GM18502 (cell line): ENCODE data around the gene ADCY6.

Experiments
- ATAC-seq: cut with Tn5 transposase; IDR thresholded peaks from one replicate; pipeline ENCODE4 v1.9.1; 2021; ENCODE audit warnings: mild to moderate bottlenecking; ENCODE audit not compliant: unreplicated experiment, poor library complexity

The ADCY6 gene

DNA sequence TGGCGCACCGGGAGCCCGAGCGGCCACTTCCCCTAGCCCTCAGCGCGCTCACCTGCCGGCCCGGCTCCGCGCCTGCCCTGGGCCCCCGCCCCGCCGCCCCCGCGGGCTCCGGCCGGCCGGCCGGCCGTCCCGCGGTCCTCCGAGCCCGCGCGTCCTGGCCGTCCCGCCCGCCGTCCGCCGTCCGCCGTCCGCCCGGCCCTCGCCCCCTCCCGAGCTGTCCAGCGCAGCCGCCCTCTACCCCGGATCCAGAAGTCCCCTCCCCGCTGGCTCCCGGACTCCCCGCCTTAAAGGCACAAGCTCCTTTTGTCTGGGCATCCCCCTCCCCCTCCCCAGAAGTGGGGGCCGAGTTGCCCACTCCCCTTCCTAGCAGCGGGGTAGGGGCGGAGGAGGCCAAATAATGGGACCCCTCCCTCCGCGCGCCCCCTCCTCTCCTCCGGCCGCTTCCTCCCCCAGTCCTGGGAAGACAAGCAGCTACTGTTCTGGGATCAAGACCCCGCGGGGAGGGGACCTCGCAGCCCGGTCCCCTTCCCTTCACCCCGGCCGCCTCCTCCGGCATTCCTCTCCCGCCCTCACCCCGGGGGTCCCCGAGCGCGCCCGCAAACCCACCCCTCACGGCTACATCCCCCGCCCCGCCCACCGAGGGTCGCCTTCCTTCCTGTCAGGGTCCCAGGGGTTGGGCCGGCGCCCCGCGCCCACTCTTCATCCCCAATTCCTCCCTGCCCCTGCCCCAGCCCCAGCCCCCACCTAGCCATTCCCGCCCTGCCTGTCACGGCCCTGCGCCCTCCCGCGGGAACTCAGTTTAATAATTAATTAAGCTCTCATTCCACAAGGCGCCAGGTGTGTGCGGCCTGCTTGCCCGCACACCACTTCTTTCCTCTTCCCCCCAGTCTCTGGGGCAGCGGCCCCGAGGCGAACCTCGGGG, at the start of gene ADCY6:
TSS of gene ADCY6 (minus strand) at position 236 of the 922 bp plus-strand sequence. CDS start 5,655 bp downstream, outside the sequence.
- ATAC-seq: no peak

DNA sequence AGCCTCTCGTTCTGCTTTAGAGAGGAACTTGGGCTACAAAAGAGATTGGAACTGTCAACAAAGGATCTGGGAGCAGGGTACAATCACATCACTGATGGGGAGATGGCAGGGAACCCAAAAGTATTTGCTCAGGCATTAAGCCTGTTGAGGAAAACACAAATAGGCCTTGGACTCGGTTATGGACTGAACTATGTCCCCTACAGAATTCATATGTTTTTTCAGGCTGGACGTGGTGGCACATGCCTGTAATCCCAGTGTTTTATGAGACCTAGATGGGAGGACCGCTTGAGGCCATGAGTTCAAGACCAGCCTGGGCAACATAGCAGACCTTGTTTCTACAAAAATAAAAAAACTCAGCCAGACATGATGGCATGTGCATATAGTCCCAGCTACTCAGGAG, 49.2 kb upstream of the ADCY6 start:
- no peak for ATAC-seq

DNA sequence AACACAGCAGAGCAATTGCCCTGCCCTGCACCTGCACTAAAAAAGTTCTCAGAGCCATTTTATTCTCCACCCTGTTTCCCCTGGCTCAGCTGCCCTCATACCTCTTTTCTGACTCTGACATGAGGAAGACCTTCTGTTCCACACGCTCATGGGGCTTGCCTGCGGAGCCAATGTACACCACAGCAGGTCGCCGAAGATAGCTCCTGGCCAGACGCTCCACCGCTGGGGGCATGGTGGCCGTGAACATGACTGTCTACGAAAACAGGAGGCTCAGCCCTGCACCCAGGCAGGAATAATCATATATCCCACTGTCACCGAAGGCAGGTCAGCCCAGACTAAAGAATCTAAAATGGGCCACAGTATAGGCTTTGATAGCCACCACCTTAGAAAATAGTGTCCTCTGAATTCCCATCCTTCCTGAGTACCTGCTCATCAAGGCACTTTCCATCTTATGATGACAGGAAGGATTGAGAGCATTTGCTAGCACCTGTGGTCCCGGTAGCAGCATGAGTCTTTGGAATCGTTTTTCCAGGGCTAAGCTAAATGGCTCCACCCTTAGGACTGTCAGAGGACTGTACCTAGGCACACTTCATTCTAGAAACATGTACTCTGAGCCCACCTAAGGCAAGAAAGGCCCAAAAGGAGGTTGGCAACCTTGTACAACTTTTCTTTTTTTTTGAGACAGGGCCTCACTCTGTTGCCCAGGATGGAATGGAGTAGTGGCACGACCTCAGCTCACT, 43.6 kb upstream of the ADCY6 start:
- no peak for ATAC-seq

DNA sequence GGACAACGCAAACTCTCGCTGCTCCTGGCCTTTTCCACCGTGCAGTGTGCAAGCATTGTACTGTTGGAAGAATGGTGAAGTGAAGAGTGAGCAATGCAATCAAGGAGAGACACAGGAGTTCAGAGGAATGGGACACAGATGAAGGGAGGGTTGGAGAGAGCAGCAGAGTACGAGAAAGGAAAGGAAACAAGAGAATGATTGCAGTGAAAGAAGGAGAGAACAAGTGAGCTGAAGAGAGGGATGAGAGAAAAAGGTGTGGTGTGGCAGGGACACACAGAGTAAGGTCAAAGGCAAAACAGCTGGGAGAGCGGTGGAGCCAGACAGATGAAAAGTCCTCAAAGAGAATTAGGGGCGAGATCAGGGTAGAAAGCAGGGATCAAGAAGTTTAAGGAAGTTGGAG, 42.4 kb upstream of the ADCY6 start:
- ATAC-seq: no peak

DNA sequence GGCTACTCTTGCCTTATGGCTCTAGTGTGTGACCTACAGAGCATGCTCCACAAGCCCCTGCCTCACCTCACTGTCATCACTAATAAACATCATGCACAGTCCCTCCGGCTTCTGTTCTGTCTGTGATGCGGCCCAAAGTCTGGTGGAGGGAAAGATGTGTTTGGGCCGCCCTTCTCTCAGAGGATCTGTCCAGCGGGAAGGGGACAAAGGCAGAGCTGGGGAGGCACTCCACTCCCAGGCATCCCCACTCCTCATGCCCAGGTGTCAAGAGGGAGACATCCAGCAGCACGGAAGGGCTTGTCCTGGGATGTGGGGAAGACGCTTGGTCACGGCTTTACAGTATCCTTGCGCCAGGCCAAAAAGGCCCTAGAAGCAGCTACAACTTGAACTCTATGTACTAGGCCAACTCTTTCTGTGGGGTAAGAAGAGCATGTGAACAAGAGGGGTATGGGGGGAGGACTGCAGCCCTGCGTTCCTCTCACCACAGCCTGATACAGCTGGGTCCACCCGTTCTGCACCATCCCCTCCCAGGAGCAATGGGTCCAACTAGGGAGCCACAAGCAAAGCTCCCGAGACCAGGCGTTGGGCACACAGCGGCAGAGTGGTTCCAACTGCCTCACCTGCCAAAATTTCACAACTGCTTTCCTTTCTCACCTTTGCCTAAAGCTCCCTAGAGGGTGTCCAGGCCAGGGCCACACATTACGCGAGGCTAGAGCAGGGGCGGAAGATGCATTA, 40.1 kb upstream of the ADCY6 start:
- no peak for ATAC-seq

DNA sequence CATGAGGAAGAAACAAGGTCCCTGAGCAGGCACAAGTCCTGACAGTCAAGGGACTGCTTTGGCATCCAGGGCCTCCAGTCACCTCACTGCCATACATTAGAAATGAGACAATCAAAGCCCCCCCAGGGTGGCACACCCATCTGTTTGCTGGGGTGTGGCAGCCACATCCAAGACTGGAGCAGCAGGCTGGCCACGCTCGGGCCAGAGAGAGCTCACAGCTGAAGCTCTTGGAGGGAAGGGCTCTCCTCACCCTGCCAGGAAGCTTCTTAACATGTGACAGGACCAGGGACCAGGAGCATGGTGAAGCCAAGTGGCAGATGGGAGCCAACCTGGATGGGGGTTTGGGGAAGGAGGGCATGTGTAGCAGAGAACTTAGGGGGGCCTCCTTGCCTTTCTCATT, 39.4 kb upstream of the ADCY6 start:
- no peak for ATAC-seq

DNA sequence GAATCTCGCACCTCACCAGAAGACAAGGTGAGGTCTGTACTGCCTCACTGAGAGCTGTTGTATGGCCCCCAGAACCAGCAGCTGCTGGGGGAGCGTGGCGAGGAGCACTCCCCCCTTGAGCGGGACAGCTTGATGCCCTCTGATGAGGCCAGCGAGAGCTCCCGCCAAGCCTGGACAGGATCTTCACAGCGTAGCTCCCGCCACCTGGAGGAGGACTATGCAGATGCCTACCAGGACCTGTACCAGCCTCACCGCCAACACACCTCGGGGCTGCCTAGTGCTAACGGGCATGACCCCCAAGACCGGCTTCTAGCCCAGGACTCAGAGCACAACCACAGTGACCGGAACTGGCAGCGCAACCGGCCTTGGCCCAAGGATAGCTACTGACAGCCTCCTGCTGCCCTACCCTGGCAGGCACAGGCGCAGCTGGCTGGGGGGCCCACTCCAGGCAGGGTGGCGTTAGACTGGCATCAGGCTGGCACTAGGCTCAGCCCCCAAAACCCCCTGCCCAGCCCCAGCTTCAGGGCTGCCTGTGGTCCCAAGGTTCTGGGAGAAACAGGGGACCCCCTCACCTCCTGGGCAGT, 38.7 kb upstream of the ADCY6 start:
- no peak for ATAC-seq

DNA sequence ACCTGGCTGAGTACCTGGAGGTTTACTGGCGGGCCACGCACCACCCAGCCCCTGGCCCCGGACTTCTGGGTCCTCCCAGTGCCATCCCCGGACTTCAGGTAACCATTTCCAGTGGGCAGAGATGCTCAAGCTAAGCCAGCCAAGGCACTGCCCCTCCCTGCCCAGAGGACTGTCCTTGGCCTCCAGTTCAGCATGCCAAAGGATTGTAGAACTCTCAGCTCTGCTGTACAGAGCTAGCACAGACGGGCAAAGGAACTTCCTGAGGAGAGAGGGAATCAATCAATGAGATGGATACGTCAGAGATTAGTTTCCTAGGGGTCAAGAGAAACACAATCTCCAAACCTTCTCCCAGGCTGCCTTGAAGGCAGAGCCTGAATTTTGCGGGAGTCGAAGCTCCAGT, 38.1 kb upstream of the ADCY6 start:
- no peak for ATAC-seq

DNA sequence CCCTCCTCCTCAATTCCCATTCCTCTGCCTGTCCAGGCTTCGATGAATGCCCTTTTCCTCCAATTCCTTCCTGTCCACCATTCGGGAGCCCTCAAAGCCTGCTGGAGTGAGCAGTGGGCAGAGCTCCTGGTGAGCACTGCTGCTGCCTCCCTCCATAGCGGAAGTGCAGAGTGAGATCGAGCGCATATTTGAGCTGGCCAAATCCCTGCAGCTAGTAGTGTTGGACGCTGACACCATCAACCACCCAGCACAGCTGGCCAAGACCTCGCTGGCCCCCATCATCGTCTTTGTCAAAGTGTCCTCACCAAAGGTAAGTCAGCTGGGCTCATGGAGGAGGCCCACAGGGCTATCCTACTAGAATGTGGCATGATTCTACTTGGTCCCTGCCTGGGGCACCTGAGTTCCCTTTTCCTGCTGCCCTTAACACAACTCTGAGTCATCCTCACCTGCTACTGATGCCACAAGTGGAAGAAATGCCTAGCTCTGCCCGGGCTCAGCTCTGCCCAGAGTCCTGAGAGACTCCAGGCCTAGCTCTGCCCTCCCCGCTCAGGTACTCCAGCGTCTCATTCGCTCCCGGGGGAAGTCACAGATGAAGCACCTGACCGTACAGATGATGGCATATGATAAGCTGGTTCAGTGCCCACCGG, 37.4 kb upstream of the ADCY6 start:
- no peak for ATAC-seq

DNA sequence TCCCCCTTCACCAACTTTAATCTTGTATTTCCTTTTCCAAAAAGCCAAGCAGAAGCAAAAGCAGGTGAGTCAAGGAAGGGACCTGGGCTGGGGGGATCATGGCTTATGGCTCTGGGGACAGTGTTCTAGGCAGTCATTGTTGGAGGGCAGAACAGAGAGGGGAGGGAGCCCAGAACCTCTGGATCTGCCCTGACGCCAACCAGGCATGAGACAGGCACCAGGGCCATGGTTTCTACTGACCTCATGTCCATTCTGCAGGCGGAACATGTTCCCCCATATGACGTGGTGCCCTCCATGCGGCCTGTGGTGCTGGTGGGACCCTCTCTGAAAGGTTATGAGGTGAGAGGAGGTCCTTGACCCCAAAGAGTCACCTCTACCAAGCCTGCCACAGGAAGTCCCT, 36.0 kb upstream of the ADCY6 start:
- no peak for ATAC-seq

DNA sequence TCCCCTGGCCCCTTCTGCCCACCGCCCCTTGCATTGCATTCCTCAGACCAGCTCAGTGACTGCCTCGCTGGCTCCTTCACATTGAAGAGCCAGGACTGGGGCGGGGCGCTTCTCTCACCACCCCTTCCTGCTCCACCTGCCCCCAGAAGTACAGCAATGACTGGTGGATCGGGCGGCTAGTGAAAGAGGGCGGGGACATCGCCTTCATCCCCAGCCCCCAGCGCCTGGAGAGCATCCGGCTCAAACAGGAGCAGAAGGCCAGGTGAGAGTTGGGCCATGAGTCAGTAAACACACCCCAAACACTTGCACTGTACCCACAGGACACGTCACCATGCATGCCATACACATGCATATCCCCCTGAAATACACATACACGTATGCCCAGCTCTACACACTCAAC, 35.2 kb upstream of the ADCY6 start:
- no peak for ATAC-seq

DNA sequence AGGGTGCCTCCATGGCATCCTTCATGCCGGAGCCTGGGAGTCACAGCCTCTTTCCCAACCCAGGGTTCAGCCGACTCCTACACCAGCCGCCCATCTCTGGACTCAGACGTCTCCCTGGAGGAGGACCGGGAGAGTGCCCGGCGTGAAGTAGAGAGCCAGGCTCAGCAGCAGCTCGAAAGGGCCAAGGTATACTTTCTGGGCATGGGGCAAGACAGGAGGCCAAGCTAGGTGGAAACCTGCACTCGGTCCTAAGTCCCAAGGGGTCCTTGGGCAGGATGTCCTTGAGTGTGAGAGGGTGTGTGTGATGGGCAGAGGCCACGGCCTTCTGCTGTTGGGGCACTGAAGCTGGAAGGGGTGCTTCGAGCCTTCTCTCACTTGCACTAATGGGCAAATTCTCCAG, 34.4 kb upstream of the ADCY6 start:
- ATAC-seq: no peak

DNA sequence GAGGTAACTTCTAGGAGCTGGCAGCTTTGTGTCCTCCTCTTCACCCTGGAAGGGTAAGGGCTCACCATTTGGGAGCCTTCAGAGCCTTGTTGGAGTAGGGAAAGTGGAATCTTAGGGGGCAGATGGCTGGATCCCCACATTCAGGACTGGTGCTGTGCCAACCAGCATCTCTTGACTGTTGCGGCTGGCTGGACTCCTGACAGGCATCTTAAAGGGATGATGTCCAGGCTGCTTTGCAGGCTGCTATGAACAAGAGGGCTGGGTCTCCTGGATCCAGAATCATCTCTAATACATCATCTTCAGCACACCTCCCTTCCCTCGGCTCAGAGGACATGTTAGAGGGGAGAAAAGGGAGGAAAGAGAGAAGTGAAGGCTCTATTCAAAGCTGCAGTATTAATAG, 33.8 kb upstream of the ADCY6 start:
- ATAC-seq: no peak

DNA sequence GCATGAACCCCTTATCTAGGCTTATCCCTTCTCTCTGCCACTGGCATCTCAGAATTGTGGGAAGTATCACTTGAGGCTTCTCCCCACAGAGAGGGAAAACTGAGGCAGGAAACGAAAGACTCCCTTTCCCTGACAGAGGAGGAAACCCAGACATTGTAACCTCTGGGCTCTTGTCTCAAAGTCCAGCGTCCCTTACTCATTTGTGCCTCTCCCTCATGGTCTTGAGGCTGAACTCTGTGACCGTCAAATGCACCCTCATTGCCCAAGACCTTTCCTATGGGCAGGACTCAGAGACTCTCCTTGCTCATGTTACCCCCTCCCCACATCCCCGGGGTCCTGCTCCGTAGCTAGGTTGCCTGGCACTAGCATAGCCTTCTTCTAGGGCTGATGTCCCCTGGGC, 33.2 kb upstream of the ADCY6 start:
- no peak for ATAC-seq

DNA sequence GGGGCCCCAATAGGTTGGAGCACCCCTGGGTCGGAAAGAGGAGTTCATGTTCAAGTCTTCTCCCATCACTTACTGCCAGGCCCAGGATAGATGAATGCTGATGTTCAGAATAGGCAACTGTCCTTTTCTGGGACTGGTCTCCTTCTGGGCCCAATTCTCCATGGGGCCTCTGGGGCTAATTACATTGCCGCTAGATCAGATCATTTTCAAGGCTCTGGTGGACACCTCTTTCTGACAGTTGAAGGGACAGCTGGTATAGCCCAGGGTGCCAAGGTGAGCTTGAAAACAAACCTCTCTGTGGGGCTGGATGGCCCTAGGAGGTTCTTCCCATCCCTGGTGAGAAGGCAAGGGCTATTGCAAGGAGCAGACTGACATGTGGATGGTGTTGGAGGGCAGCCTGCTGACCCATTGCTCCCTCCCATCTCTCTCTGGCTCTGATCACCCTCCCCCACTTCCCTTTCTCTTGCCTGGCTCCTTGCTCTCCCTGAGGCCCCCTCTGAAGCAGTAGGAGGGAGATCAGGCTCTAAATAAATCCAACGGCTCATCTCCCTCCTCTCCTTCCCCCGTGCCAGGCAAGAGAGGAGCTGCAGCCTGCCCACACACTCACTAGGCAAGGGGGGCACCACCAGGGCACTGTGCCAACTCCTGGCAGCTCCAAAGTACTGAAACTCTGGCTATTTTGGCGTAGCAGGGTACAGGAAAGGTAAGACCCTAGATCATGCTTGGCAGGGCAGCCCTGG, 31.3 kb upstream of the ADCY6 start:
- no peak for ATAC-seq

DNA sequence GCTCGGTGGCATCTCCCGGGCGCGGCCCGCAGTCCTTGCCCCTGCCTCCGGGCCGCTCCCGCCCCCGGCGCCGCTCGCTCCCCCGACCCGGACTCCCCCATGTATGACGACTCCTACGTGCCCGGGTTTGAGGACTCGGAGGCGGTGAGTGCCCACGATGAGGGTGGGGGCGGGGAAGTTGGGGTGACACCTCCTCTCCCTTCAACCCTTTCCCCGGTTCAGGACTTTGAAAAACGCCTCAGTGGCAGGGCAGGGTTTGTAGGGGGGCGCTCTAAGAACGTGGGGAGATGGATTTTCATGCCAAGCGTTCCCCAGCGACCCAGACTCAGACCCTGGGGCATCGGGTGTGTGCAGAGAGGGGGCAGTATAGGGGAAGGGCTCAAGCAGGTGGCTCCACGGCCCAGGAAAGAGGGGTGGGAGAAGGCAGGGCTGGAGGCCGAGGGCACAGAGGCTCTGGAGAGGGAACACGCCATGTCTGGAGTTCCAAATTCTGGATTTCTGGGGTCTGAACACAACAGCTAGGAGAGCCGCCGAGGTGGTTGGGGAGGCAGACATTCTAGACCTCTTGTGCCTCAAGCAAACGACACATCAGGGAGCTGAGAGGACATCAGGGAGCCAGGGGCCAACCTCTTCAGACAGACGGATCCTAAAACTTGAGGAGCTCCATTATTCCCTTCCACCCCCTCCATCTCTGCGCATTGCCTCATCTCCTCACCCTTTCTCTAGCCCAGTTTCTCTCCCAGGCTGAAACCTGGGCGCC, 30.1 kb upstream of the ADCY6 start:
- ATAC-seq: no peak

DNA sequence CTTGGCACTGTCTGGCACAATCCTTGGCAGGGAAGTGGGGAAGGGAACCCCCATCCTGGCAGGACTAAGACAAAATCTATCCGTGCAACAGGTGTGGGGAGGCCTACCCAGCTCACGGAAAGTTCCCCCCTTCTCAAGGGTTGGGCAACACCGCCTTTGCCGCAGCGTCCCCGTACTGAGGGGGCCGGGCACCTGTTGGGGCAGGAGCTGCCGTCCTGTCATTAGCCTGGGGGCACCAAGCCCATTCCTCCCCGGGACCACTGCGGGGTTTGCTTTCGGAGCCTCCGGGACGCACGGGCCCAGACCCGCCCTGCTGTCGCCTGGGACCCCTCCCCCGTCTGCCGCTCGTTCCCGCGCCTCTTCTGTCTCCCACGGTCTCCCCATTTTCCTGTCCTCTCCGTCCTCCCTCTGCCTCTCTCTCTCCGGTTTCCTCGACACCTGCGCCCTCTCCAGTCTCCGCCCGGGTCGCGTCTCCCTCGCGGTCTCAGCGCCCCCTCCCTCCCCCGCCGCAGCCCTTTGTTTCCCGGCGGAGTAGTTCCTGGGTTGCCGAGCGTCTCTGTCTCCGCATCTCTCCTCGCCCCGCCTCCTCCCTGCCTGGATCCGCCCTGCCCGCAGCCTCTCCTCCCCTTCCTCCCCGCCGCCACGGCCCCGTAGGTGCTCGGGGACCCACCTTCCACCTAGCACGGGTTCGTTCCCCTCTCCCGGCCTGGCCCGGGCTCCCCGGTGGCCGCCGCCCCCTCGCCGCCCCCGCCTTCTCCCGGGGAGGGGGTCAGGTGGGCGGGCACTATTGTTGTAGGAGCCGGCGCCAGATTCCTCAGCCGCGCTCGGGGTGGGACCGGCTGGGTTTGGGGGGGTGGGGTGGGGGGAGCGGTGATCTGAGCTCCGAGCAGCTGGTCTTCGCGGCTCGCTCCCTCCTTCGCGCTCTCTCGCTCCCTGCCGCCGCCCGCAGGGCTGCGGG, 29.3 kb upstream of the ADCY6 start, which contains the start of gene CACNB3:
TSS of gene CACNB3 (plus strand) at position 624 of the 958 bp plus-strand sequence. CDS start 434 bp downstream, outside the sequence.
- ATAC-seq: no peak
